WTC11 (cell line): ENCODE data around the gene GRAMD2B.

Source experiments
- CREB1 ChIP-seq: sonication (generic); formaldehyde crosslinking; IDR thresholded peaks from 2 replicates; pipeline ENCODE4 v1.8.0; 2023; ENCODE audit warnings: mild to moderate bottlenecking, missing genetic modification reagents
- ELF4 ChIP-seq: sonication (generic); formaldehyde crosslinking; IDR thresholded peaks from 2 replicates; pipeline ENCODE4 v1.8.1; 2022; ENCODE audit warnings: low read depth, mild to moderate bottlenecking, moderate library complexity, missing genetic modification reagents
- TEAD4 ChIP-seq: sonication (generic); formaldehyde crosslinking; IDR thresholded peaks from 2 replicates; pipeline ENCODE4 v1.8.0; 2022; ENCODE audit warnings: mild to moderate bottlenecking, missing genetic modification reagents
- TF ChIP-seq, protein P1 (sequence below): fragments of 200-600 bp; IDR thresholded peaks from 2 replicates; pipeline ENCODE4 v1.8.0; 2022; ENCODE audit warnings: antibody characterized with exemption

DNA sequence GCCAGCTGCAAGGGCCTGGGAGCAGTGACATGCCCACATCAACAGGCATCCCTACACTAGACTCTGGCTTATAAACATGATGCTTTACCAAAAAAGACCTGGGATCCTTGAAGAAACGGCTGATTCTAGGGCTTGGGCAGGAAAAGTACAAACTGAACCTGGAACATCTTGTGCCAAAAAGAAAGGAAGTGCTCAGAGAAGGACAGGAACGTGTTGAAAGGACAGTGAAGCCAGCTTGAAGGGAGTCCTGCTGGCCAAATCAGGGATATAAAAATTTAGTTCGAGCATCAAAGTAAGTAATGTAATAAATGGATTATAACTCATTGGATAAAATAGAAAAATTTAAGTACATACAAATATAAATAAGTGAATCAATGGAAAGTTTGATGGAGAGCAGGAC is 113.7 kb downstream of the GRAMD2B start:
- TF ChIP-seq, protein P1, sequence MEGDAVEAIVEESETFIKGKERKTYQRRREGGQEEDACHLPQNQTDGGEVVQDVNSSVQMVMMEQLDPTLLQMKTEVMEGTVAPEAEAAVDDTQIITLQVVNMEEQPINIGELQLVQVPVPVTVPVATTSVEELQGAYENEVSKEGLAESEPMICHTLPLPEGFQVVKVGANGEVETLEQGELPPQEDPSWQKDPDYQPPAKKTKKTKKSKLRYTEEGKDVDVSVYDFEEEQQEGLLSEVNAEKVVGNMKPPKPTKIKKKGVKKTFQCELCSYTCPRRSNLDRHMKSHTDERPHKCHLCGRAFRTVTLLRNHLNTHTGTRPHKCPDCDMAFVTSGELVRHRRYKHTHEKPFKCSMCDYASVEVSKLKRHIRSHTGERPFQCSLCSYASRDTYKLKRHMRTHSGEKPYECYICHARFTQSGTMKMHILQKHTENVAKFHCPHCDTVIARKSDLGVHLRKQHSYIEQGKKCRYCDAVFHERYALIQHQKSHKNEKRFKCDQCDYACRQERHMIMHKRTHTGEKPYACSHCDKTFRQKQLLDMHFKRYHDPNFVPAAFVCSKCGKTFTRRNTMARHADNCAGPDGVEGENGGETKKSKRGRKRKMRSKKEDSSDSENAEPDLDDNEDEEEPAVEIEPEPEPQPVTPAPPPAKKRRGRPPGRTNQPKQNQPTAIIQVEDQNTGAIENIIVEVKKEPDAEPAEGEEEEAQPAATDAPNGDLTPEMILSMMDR: no peak
- TF ChIP-seq ELF4 (CRISPR knock-in tag): no peak
- no peak for TF ChIP-seq CREB1 (CRISPR knock-in tag)
- TF ChIP-seq TEAD4 (CRISPR knock-in tag): no peak
